ENCODE results near the gene SRBD1.
"Not testable (repeated sequence)": the region's sequence is repeated elsewhere in the genome, so short reads cannot be mapped to it uniquely, and the experiment has no call there.

The SRBD1 gene

DNA sequence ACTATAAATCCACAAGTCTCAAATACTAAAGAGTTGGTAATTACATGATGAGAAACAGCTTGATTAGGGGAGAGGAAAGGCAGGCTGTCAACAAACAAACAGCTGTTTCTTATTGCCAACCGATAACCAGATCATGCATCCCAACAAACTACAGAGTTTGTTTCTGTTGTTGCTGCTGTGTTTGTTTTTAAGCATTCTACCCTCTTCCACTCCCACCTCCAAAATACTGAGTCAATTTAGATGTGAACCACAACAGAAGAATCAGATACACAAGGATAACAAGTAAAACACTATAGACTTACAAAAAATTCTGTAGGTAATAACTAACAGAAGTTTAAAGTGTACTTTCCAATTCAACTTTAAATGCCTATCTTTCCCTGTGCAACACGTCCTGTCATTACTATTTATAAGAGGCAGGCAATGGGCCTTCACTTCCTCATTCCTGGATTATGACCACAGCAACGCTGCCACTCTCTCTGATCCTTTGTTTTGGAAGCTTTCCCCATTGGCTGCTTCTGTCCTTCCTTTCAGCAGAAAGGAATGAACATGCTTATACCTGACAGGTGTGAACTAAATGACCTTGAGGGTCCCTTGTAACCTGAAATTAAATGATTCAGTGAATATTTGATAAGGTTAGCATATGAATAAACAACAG lies 152.0 kb downstream of the SRBD1 start:
- DNase-seq: peak; percentile 59

GRCh38 chr2:45457211-45457945 lies 153.7 kb downstream of the SRBD1 start:
- DNase-seq: no peak

DNA sequence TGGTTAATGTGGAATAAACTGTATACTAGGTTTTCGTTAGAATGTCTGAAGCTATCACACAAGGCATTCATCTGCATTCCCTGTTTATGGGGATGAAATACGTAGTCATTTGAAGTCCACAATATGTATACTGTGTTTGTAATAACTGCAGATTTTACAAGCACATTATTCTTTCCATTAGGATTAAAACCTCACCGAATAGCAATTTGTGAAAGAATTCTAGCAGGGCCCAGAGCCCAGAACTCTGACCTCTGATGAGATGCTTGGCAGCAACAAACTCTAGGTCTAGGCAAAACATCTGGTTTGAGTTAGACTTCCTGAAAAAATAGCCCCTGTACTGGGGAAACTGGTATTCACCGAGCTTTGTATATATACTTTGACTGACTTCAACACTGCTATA lies 158.2 kb downstream of the SRBD1 start:
- peak; percentile 94 for DNase-seq

- no peak for DNase-seq
These were observed 160.4 kb downstream of the SRBD1 start for GRCh38 chr2:45450634-45451033.

- no peak for DNase-seq
These were observed 162.8 kb downstream of the SRBD1 start for GRCh38 chr2:45448217-45448616.

GRCh38 chr2:45446016-45446415 lies 165.1 kb downstream of the SRBD1 start:
- no peak for DNase-seq

GRCh38 chr2:45445037-45445436 lies 166.0 kb downstream of the SRBD1 start:
- DNase-seq: peak; percentile 87

DNA sequence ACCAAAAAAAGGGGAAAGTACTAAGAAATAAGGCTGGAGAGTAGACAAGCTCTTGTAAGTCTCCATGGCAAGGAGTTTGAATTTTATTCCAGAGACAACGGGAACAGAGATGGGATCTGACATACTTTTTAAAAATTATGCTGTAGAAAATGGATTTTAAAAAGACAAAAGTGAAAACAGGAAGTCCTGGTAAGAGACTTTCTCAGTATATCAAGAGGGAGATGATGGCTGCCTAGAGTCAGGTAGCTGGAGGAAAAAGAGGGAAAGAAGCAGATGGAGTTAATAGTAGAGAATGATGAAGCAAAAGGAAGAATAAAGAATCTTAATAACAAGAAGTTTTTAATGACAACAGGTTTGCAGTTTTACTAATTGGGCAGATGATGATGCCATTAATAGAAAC lies 168.1 kb downstream of the SRBD1 start:
- DNase-seq: no peak

DNA sequence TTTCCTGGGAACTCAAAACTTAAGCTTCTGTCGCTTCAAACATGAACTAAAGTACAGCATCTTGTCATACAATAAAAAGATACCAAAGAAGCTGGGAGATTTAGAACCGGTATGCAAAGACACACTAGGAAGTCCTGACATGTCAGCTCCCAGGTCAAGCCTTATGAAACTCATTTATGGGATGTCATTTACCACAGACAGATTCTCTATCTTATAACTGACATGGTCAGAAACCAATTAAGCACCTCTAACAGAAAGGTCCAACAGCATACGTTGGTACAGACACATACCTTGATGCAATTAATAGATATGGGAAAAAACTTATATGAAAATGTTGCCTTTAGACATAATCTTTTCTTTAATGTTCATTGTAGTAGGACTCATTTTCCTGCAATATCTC lies 169.0 kb downstream of the SRBD1 start:
- no peak for DNase-seq

DNA sequence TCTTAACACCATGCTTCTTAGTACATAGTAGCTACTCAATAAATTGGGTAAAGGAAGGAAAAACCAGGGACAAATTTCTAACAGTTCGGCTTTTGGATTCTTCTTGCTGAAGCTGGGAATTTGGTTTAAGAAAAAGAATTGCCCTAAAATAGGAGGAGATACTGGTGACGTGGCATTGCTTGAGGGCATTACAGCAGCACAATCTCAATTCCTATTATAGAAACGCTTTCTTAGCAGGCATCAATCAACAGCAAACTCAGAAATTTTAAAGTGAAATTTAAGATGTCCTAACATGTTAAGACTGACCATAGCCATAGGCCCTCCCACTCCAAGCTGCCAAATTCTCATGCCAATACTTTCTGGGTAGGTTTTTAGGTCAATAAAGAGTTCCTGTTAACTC lies 169.5 kb downstream of the SRBD1 start:
- DNase-seq: no peak

- DNase-seq: peak; percentile 44
These were observed 171.0 kb downstream of the SRBD1 start for GRCh38 chr2:45439788-45440773.

DNA sequence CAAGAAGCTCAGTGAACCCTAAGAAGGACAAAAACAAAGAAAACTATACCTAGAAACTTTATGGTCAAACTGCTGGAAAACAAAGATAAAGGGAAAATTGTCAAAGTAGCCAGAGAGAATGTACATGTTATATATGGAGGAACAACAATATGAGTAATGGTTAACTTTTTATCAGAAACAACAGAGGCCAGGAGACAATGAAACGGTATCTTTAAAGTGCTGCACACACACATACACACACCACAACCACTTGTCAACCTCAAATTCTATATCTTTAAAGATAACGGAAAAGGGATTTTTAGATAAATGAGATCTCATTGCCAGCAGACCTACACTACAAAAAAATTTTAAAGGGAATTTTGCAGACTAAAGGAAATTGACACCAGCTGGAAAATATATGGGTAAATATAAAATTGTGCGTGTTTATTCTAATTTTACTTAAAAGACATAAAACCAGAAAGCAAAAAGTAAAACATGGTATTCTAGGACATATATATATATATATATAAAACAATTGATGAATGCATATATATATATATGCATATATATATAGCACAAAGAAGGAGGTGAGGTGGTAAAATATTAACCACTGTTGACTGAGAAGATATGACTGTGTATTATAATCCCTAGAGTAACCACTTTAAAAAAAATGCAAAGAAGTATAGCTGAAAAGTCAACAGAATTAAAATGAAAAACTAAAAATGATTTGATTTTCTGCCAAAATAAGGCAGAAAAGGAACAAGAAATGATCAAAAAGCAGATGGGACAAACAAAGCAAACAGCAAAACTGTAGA lies 172.0 kb downstream of the SRBD1 start:
- DNase-seq: no peak

- no peak for DNase-seq
These were observed 174.6 kb downstream of the SRBD1 start for GRCh38 chr2:45436456-45436855.

DNA sequence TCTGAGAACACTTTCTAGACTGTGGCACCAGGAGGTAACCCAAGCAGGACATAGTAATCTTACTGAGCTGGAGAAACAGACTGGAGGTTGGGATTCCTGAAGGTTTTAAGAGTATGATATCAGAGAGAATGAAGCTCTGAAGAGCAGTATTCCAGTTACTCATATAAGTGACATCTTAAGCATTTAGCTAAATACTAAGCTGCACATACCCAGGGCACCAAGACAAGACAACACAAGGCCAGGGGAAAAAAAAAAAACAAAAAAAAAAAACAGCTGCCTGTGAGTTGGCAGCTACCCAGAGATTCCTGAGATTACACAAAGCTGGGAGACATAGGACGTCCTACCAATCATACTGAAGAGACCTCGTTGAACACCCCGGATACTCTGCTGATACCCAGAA lies 175.8 kb downstream of the SRBD1 start:
- DNase-seq: peak; percentile 90

DNA sequence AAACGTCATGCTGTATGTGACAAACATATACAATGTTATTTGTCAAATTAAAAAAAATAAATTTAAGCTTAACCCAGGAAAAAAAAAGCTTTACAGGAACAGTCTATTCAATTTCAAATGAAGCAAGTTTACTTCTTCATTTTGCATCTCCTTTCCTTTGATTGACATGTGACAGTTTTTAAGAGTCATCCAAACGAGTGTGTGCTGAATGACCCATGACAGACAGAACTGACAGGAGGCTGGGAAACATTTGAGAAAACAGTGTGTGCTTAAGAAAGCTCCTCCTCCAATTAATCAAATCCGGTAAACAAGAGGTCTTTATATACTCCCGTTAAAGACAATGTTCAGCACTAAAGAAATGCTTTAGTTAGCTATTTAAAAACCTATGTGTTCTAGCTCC lies 177.7 kb downstream of the SRBD1 start:
- no peak for DNase-seq

DNA sequence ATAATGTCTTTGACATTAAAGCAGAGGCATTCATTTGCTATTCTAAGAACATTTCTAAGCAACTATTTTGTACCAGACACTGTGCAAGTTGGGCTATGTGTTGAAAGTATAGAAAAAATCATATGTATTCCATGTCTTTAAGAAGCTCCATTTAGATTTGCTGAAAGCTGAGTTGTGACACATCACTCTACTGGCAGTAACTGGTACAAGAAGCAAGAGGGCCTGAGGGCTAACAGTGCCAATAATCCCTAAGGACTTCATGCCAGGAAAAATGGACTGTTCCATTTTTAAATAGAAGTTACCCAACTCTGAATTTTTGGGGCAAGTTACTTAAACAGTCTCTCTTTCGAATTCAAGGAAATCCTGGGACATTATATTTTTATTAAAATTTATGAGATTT lies 178.7 kb downstream of the SRBD1 start:
- no peak for DNase-seq

- not testable (repeated sequence) for DNase-seq
These were observed 185.0 kb downstream of the SRBD1 start for GRCh38 chr2:45426025-45426424.

- no peak for DNase-seq
These were observed 188.1 kb downstream of the SRBD1 start for GRCh38 chr2:45422921-45423320.

- no peak for DNase-seq
These were observed 192.5 kb downstream of the SRBD1 start for GRCh38 chr2:45418532-45418931.

- no peak for DNase-seq
These were observed 195.4 kb downstream of the SRBD1 start for GRCh38 chr2:45415534-45416123.

DNA sequence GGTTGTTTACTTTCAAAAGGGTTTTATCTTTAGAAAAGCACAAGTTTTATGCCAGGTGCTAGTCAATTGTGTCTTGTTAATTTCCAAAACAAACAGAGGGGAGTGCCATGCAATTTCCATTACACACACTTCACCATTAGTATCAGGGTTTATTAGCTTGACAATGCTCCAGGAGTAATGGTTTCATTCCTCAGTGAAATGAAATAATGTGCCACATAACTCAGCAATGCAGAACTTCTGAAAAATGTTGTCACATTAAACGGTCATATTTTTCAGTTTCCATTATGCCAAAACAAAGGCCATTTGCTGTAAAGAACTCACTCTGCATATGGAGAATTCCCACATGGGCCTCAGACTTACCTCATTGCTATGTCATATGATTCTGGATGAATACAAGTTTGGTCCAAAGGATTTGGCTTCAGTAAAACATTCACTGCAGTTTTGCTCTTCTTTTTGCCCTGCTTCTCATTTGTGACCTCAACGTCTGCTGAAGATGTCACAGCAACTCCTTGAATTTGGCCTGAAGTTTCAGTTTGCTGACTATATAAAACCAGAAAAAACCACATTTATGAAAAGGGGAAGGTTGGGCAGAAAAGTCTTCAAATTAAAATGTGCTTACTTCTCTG lies 198.2 kb downstream of the SRBD1 start:
- peak; percentile 34 for DNase-seq

DNA sequence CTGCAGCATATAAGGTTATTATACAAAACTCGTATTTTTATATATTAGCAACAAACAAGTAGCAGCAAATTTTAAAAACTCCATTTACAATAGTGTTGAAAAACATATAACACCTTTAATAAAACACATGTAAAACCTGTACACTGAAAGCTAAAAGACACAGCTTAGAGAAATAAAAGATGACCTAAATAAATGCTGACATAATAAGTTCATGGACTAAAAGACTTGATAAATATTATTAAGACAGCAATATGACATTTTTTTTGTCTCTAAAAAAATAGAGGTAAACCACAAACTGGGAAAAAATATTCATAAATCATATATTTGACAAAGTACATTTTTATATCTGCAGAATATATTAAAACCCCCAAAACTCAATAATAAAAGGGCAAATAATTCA lies 201.4 kb downstream of the SRBD1 start:
- no peak for DNase-seq

Data from fibroblast of skin of right quadriceps (primary cell).